ENCODE measurements around the gene SPECC1L.

Gene SPECC1L

GRCh38 chr22:24400726-24401596 lies 130.3 kb downstream of the SPECC1L start:
- no peak for DNase-seq

- DNase-seq = no peak
Observed at GRCh38 chr22:24401931-24402367, 131.3 kb downstream of the SPECC1L start.

- DNase-seq = no peak
Observed at GRCh38 chr22:24402460-24403192, 132.0 kb downstream of the SPECC1L start.

- no peak for DNase-seq
Observed at GRCh38 chr22:24403346-24403745, 132.7 kb downstream of the SPECC1L start.

GRCh38 chr22:24404561-24405275 lies 134.1 kb downstream of the SPECC1L start:
- DNase-seq = no peak

- no peak for DNase-seq
Observed at GRCh38 chr22:24405631-24406321, 135.1 kb downstream of the SPECC1L start.

- no peak for DNase-seq
Observed at GRCh38 chr22:24406322-24407277, 136.0 kb downstream of the SPECC1L start.

- DNase-seq = no peak
Observed at GRCh38 chr22:24407278-24407665, 136.6 kb downstream of the SPECC1L start.

- DNase-seq = no peak
Observed at GRCh38 chr22:24407884-24408283, 137.3 kb downstream of the SPECC1L start.

- no peak for DNase-seq
Observed at GRCh38 chr22:24408630-24409029, 138.0 kb downstream of the SPECC1L start.

GRCh38 chr22:24409707-24410106 lies 139.1 kb downstream of the SPECC1L start:
- no peak for DNase-seq

GRCh38 chr22:24410110-24410856 lies 139.7 kb downstream of the SPECC1L start:
- DNase-seq = no peak

- no peak for DNase-seq
Observed at GRCh38 chr22:24411256-24412004, 140.8 kb downstream of the SPECC1L start.

- no peak for DNase-seq
Observed at GRCh38 chr22:24412274-24412673, 141.6 kb downstream of the SPECC1L start.

- no peak for DNase-seq
Observed at GRCh38 chr22:24413271-24413670, 142.6 kb downstream of the SPECC1L start.

- DNase-seq = no peak
Observed at GRCh38 chr22:24413736-24414385, 143.2 kb downstream of the SPECC1L start.

GRCh38 chr22:24414523-24414922 lies 143.9 kb downstream of the SPECC1L start:
- no peak for DNase-seq

- no peak for DNase-seq
Observed at GRCh38 chr22:24414984-24415945, 144.6 kb downstream of the SPECC1L start.

Measured in cortex of kidney (tissue), 1 donor.